Activated T-cell treated with anti-CD3 and anti-CD28 coated beads, Interleukin-2, amount 50 U/mL, for 48 hours (primary cell): ENCODE measurements around the gene LACTB.

Experiments used
- DNase-seq, 2 experiments: peaks; one replicate each; pipeline ENCODE4 v3.0.0-alpha.2; 2020

Gene LACTB

GRCh38 chr15:63121382-63122001 is at the start of gene LACTB:
Gene LACTB (plus strand): TSS chr15:63121861. CDS start chr15:63121872, 11 bp downstream.
- DNase-seq = peak; percentile 86 to 88

- no peak for DNase-seq
Observed at GRCh38 chr15:63072023-63072650, 49.5 kb upstream of the LACTB start.

- DNase-seq = no peak
Observed at GRCh38 chr15:63072809-63073277, 48.8 kb upstream of the LACTB start.

- DNase-seq = no peak
Observed at GRCh38 chr15:63073497-63074172, 48.0 kb upstream of the LACTB start.

- no peak for DNase-seq
Observed at GRCh38 chr15:63075015-63075983, 46.4 kb upstream of the LACTB start.

- DNase-seq = no peak
Observed at GRCh38 chr15:63075984-63076713, 45.5 kb upstream of the LACTB start.

GRCh38 chr15:63076714-63077046 is 45.0 kb upstream of the LACTB start:
- no peak for DNase-seq

GRCh38 chr15:63077952-63078351 is 43.7 kb upstream of the LACTB start:
- no peak for DNase-seq

- DNase-seq = no peak
Observed at GRCh38 chr15:63079947-63080626, 41.6 kb upstream of the LACTB start.

GRCh38 chr15:63080634-63081250 is 40.9 kb upstream of the LACTB start:
- no peak for DNase-seq

GRCh38 chr15:63082366-63082765 is 39.3 kb upstream of the LACTB start:
- DNase-seq = no peak

- DNase-seq = no peak
Observed at GRCh38 chr15:63083044-63083443, 38.6 kb upstream of the LACTB start.

GRCh38 chr15:63083541-63083940 is 38.1 kb upstream of the LACTB start:
- DNase-seq = no peak

GRCh38 chr15:63084806-63085205 is 36.9 kb upstream of the LACTB start:
- DNase-seq = no peak

GRCh38 chr15:63085289-63085688 is 36.4 kb upstream of the LACTB start:
- no peak for DNase-seq

- no peak for DNase-seq
Observed at GRCh38 chr15:63086271-63086670, 35.4 kb upstream of the LACTB start.

- no peak for DNase-seq
Observed at GRCh38 chr15:63086947-63087346, 34.7 kb upstream of the LACTB start.

- no peak for DNase-seq
Observed at GRCh38 chr15:63088533-63089245, 33.0 kb upstream of the LACTB start.

- no peak for DNase-seq
Observed at GRCh38 chr15:63089260-63090043, 32.2 kb upstream of the LACTB start.

- DNase-seq = no peak
Observed at GRCh38 chr15:63090472-63090871, 31.2 kb upstream of the LACTB start.
